Activated CD8-positive, alpha-beta memory T cell treated with anti-CD3 and anti-CD28 coated beads for 24 hours (primary cell): ENCODE results near the gene LRTM2.
"Not testable (repeated sequence)": the region's sequence is repeated elsewhere in the genome, so short reads cannot be mapped to it uniquely, and the experiment has no call there.

Experiments
- DNase-seq: peaks from one replicate; pipeline ENCODE4 v3.0.0-alpha.2; 2020

Gene LRTM2

GRCh38 chr12:1812650-1813302 lies 7.6 kb upstream of the LRTM2 start:
- DNase-seq = no peak

- no peak for DNase-seq
These were observed 6.1 kb upstream of the LRTM2 start for GRCh38 chr12:1814266-1814665.

GRCh38 chr12:1815108-1815507 lies 5.3 kb upstream of the LRTM2 start:
- no peak for DNase-seq

GRCh38 chr12:1815814-1816729 lies 4.3 kb upstream of the LRTM2 start:
- no peak for DNase-seq

GRCh38 chr12:1816730-1817348 lies 3.5 kb upstream of the LRTM2 start:
- no peak for DNase-seq

DNA sequence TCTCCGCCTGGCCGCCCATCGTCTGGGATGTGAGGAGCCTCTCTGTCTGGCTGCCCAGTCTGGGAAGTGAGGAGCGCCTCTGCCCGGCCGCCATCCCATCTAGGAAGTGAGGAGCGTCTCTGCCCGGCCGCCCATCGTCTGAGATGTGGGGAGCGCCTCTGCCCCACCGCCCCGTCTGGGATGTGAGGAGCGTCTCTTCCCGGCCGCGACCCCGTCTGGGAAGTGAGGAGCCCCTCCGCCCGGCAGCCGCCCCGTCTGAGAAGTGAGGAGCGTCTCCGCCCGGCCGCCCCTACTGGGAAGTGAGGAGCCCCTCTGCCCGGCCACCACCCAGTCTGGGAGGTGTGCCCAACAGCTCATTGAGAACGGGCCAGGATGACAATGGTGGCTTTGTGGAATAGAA lies 2.4 kb upstream of the LRTM2 start:
- not testable (repeated sequence) for DNase-seq

DNA sequence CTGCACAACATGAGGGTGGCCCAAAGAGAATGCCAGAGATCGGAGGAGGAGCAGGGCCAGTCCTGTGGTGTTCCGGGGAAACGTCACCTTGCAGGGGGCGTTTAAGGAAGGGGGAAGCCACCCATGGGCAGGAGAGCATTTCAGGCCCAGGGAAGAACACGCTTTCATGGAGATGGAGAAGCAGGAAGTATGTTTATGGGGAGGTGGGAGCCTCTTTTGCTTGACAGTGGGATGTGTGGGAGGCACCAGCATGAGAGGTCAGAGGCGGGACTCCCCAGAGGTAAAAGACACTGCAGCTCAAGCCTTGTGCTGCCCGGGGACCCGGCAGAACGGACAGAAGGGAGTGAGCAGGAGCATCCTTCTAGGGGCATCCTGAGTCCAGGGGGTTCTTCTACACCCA lies 1.3 kb upstream of the LRTM2 start:
- DNase-seq = no peak

GRCh38 chr12:1819571-1819970 lies 794 bp upstream of the LRTM2 start:
- no peak for DNase-seq

GRCh38 chr12:1820896-1821291 lies 529 bp downstream of the LRTM2 start:
- DNase-seq = no peak

DNA sequence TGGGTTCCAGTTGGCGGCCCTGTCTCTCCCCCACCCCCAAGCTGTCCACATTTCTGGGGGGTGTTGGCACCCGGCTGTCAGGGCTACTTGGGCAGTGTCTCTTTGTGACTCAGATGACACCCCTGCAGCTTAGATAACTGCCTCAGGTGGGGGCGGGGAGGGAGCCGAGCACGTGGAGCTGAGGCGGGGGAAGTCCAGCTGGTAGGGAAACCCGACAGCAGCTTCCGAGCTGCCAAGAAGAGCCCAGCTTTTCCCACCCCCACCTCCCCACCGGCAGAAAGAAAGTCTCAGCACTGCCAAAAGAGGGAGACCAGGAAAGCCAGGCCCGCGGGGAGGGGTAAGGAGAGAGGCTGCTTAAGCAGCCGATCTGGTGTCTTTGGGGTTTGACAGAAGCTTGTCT lies 1.4 kb downstream of the LRTM2 start:
- DNase-seq = no peak

DNA sequence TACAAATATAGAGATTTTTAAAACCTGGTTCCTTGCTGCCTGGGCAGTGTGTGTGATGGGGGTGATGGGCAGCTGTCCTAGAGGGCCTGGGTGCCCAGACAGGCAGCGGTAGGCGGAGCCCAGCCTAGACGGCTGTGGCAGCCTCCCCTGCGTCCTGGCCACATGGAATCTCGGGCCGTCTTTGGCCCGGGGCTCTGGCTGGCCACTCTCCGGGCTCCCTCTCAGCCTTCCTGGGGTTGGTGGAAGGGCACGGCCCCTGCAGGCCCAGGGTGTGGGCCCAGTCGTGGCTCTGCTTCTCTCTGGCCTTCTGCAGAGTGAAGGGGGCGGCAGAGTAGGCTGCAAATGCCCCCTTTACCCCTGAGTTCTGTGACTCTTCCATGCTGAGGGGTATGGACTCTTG lies 2.3 kb downstream of the LRTM2 start:
- no peak for DNase-seq

- no peak for DNase-seq
These were observed 2.9 kb downstream of the LRTM2 start for GRCh38 chr12:1823237-1823636.

DNA sequence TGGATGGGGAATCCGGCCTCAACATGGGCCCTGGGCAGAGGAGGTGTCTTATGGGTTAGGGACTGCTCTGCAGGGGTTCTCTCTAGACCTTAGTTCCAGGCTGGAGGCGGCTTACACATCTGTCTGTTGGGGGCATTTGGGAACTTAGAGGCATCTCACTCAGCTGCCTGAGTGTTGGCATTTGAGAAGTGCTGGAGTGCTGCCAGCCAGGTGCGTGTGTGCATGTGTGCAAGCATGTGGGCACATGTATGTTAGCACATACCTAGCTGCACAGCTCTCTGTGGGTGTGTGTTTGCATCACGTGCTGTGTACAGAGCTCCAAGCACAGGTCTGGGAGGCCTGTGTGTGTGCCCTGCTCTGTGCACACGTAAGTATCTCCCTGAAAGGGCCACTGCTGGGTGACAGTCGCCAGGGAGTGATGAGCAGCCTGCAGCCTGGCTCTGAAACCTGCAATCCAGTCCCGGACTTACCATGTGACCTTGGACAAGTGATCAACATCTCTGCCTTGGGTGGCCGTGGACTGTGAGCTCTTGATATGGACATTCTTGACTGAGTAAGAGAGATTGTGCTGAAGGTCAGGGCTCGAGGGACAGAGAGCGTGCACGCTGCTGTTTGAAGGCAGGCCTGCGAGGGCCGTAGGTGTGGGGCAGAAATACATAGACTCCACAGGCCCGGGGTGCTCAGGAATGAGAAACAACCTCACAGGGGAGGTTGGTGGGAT lies 5.2 kb downstream of the LRTM2 start:
- DNase-seq = no peak

- DNase-seq = no peak
These were observed 6.0 kb downstream of the LRTM2 start for GRCh38 chr12:1826401-1826800.

DNA sequence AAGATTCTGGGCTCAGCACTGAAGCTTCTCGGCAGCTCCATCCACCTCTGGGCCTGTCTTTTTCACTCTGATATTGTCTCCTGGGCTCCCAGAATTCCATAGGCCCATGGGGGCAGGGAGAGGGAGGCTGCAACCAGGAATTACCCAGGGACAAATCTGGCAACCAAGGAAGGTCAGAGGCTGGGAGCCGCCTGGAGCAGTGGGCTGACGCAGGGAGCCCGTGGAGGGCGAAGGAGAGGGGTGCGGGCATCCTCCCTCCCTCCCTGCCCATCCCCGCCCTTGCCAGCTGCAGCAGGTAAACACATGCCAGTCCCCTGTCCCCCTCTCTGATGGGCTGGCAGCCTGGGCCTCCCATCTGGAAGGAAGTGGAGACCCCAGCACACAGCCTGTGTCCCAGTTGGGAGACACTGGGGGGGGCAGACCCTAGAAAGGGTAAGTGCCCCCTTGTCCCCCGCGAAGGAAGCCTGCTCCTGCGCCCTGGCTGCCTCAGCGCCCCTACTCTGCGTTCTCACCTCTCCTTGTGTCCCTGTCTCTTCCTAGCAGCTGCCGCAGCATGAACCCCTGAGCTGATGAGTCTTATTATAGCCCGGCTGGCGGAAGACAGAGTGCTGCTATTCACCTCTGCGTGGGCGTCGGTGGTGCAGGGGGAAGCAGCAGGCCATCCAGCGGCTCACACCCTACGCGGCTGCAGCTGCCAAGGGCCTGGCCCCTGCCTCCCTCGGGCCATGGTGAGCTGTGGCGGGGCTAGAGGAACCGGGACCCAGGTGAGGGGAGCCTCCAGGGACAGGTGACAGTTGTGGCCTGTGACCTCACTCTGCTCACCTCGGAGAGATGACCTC lies 6.7 kb downstream of the LRTM2 start:
- DNase-seq = no peak

DNA sequence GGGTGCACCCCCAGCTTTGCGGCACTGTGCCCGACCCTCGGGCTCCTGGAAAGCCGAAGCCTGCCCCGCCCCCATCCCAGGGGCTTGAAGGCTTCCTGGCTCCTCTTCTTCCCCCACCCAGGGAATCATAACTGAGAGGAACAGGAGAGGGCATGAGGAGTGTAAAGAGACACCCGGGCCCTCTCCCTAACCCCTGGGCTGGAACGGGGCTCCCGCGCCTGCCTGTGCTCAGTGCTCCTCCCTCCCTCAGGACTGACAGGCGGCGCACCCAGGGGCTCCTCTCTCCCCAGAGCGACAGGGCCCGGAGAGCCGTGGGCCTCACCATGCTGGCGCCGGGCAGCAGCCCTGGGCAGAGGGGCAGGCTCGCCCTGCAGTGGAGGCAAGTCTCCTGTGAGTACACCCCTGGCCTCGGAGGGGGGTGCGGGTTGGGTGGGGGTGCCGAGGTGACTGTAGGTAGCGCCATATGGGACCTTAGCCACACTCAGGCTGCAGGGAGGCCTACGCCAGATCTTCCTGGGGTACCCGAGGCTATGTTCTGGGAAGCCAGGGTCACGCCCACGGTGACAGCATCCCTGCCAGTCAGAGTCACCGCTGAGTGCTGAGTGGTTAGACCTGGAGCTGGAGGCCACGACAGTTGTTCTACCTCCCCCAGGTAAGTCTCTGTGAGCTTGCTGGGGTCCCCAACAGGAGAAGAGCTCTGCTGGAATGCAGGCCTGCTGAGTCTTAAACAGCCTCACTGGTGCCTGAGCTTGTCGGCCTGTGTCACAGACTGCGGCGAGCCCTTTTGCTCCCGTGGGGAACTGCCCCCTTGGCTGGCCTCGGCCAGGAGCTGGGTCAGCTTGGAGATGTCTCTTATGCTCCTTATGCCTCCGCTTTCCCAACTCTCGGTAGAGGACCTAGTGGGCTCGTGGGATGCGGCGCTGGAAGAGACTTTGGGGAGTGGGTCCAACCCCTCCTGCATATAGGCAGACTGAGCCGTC lies 7.8 kb downstream of the LRTM2 start:
- no peak for DNase-seq

DNA sequence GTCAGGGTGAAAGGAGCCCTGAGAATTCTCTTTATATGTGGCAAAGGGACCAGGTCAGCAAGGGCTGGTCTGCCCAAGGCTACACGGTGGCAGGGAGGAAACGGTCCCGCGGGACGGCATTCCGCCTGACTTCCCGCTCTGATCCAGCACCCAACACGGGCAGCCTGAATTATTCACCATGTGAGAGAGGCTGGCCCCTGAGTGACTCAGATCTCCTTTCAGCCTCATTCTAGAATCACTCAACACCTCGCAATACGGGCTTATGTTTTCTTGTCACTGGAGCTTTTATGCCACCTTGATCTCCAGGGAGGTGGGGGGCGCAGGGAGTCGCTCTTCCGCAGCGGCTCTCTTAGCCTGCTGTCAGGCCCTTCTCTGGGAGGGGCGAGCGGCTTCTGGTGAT lies 8.5 kb downstream of the LRTM2 start:
- DNase-seq = no peak

DNA sequence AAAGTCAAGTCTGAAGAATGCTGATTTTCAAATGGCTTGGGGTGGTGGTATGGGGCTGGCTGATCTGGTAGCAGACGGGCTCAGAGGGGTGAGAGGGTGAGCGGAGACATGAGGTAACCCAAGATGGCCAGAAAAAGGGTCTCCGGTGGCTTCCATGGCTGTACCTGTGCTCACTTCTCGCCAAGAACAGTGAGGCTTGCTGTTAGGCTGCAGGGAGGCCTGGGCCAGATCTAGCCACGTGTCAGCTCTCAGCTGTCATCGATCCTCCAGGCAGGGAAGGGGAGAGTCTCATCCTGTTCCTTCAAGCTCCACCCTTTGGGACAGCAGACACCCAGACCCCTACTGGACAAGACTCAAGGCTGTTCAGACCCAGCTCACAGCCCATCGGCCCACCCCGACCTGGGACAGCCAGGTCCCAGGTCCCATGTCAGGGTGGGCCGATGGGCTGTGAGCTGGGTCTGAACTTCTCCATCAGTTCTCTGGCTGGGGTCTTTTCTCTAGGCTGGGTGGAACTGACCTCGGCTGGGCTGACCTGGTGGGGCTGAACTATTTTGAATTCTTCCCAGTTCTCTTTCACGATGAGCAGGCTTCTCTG lies 9.0 kb downstream of the LRTM2 start:
- no peak for DNase-seq

DNA sequence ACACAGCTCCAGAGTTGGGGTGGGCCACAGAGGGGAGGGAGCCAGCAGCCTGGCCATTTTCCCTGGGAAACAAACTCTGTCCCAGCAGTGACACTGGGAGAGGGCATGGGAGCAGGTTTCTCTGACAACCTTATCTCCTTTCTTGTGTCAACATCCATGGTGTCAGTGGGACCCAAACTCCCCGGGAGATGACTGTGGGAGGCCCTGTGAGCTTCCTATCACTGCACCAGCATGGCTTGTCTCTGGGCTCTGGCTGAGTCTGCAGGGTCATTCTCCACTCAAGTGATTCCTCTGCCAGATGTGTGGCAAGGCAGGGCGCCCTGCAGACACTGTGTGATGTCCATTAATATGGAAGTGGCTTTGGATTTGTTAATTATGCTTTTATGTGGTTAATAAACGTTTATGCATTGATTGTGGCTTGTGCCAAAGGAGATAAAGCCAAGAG lies 10.1 kb downstream of the LRTM2 start:
- no peak for DNase-seq
